GM19397 (cell line): ENCODE data around the gene PPP1R12B.
"Not testable (repeated sequence)": the region's sequence is repeated elsewhere in the genome, so short reads cannot be mapped to it uniquely, and the experiment has no call there.

Experiments used
- ATAC-seq: cut with Tn5 transposase; IDR thresholded peaks from one replicate; pipeline ENCODE4 v1.9.1; 2021; ENCODE audit warnings: mild to moderate bottlenecking, moderate library complexity; ENCODE audit not compliant: unreplicated experiment

PPP1R12B gene

DNA sequence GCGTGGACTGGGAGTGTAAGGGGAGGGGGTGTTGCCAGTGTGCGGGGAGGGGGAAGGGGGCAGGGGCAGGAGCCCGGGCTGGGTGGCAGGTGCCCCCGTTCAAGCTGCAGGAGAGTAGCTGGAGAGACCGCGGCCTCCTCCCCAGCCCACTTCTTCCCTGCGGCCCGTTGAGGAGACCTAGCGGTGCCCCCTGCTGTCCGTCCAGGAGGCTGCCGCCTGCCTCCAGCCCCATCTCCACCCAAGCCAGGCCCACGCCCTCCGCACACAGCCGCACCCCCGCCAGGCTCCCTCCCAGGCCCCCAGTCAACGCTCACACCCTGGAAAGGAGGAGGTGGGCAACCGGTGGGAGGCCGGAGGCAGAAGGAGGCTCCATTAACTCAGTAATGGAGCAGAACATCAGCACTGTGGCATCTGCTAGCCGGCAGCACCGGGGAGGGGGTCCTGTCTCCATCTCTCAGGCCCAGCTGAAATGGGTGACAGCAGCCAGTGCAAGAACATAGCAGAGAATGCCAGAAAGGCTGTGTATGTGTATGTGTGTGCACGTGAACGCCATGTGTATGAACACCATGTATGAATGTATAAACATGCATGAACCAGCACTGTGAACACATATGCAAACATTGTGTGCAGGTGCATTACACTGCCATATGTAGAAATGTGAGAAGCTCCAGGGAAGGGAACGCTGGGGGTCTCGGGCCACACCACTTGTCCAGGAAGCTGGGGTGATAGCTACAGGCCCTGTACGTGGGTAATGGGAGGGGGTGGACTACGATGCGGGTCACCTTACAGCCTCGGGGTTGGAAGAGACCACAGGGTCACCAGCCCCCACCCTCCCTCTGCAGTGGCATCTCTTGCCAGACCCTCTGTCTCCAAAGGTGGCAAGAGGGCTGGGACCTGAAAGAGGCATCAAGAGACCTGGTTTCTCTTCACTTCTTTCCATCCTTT is 277.2 kb downstream of the PPP1R12B start:
- ATAC-seq, result no peak

DNA sequence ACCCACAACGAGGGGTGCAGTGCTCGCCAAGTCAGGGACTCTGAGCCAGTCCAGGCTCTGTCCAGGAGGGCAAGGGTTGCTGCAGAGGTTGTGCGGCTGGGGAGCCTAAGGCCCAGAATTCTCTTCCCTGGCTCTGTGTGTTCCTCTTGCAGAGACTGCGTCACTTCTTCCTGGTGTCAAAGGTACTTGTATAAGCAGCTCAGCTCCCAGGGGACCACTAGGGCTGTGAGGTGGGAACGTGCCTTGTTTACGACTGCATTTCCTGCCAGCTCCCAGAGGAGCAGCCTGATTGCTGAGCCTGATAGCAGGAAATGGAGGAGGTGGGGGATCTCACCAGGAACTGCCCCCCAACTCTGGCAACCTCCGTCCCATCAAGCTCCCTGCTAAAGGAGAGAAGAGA is 278.5 kb downstream of the PPP1R12B start:
- ATAC-seq, result not testable (repeated sequence)

DNA sequence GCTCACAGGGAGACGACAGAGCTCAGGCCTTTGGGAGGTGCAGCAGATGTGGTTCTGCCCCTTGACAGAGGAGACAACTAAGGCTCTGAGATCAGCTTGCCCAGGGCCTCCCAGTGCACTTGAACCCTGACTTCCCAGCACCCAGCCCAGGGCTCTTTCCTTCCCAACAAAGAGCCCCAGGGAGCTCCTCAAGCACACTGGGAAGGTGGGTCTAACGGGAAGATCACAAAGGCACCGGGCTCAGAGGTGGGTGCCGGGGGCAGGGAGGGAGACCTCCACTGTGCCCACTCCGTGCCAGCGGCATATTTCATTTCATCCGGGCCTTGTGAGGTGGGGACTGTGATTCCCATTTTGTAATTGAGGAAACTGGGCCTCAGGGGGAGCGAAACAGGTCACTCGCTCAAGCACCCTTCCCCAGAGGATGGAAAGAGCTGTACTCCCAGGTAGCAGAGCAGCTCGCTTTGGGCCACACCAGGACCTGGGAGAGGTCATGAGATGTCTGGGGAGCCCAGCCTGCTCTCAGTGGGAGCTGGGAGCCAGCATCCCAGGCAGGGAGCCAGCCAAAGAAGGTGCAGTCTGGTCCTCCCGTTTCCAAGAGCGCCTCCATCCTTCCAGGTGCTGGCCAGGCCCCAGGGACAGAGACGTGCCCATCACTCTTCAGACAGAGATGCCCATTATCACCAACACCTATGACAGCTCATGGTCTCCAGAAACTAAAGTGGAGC is 279.5 kb downstream of the PPP1R12B start:
- ATAC-seq, result no peak

DNA sequence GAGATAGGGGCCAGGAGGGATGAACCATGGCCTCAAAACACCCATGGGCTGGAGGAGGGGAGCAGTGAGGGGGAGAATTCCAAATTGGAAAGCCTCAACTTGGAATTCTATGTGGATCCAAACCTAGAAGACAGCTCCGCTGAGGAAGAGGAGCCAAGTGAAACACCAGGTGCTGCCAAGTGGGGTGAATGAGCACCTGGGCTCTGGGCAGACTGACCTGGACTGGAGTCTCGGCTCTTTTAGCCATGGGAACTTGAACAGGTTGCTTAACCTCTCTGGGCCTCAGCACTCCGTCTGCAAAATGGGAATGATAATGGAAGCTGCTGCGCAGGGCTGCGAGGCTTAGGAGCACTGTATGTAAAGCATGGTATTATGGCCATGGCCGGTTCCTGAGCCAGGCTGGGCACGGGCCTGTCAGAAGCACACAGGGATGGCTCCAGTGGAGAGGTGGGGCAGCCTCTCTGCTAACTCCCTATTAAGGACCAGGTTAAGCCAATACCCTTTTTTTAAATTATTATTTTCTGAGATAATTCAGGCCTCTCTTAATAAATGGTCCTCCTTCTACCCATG is 280.2 kb downstream of the PPP1R12B start:
- no peak for ATAC-seq

DNA sequence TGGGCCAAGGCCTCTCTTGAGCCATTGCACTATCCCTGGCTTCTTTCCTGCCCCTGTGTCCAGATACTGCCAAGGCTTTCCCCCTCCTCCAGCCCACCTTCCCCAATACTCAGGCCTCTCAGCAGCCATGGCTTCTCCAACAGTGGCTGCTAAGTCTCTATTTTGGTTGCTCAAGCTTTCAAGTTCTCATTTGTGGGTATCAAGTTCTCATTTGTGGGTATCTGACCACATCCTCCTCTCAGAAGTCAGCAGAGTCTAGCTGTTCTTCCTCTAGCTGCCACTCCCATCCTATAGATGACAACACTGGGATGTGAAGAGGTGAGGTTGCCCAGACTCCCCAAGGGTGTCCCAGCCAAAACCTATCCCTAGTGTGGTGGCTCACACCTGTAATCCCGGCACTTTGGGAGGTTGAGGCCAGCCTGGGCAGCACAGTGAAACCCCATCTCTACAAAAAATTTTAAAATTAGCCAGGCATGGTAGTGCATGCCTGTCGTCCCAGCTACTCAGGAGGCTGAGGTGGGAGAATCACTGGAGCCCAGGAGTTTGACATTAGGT is 280.8 kb downstream of the PPP1R12B start:
- ATAC-seq, result peak; percentile 56

DNA sequence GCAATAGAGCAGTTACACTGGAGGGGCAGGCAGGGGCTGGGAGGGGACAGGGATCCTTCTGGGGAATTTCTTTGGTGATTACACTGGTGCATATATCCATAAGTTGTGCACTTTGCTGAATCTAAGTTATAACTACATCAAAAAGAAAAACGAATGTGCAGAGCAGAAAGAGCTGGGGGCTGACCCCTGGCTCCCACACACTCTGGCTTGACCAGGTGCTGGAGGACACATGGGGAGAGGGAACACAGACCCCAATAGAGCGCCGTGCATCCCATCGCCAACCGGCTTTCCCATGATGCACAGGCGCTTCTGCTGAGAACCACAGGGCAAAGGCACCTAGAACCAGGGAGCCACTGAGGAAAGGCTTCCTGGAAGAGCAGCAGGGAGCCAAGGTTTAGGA is 281.6 kb downstream of the PPP1R12B start:
- not testable (repeated sequence) for ATAC-seq

DNA sequence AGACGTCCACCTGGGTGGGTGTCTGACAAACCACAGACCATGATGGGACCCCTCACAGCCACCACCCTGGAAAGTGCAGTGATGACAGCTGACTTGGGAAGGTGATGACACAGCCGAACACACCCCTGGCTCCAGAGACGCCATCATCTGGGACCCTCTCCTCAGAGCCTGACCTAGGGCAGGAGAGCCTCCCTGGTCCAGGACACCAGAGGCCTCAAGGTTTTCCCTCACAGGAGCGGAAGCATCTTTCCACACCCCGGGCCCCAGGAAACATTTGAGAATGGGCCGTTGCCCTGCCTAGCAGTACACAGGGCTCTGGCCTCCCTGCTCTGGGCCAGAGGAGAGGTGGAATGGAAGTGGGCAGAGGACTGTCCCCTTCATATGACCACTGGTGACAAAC is 282.0 kb downstream of the PPP1R12B start:
- ATAC-seq, result no peak

DNA sequence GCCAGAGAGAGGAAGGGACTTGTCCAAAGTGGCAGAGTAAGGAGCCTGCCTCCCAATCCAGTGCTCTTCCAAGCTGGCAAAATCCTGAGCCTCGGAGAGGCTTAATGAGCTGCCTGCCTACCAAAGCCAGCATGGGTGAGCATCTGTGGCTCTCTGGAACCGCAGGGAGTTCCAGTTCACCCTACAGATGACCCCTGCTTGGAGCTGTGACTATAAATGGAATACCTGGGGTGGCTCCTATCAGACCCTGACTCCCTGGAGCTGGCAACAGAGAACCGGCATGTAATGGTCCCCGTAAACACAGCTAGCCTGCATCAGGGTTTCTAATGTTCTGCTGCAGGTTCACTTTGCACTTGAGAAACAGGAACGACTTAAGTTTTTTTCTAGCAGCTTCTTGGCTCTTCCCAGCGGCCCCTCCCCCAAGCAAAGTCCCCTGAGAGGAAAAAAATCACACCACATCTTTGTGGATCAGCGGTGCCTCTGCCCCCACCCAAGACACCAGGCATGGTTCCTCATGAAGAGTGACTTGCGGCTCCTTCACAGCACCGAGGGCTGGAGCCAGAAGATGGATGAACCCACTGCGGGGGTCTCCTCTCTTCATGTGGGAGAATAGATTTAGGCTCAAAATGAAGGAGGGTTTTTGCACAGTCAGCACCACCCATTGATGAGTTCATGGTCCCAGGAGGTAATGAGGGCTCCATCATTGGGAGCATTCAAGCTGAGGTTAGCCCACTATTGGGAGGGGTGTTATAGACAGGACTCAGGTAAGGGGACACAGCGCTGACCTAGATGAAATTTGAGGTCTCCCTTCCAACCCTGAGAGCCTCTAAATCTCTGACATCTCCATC is 282.8 kb downstream of the PPP1R12B start:
- ATAC-seq, result no peak

DNA sequence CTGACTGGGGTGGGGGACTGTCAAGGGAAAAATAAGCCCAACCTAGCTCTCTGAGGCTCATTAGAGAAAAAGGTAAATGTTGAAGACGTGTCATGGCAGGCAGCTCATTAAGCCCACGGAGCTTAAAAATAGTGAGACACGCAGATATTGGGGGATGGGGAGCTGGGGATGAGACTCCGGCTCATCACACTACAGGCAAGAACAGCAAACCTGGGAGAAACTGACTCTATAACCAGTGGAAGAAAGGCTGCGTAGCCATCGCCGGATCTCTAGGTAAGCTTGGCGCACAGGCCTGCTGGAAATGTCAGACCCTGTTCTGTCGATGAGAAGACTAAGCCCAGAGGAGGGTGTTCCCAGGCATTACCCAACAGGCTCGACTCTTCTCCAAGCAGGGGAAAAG is 283.7 kb downstream of the PPP1R12B start:
- ATAC-seq, result no peak

DNA sequence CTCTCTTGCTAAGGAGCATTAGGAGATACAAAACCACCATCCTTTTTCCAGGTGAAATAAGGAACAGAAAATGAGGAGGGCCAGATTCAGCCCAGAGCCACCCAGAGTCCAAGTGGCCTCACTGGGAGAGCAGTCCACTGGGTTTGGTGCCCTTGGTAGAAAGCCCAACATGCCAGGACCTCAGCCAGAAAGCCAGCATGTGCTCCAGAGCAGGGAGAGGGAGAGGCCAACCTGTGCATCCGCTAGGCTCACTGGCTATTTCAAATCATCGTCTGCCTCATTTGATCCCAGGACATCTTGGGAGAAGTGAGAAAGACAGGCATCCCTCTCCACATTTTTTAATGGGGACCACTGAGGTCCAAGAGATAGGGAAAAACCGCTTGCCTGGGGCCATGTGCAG is 287.7 kb downstream of the PPP1R12B start:
- ATAC-seq, result not testable (repeated sequence)

DNA sequence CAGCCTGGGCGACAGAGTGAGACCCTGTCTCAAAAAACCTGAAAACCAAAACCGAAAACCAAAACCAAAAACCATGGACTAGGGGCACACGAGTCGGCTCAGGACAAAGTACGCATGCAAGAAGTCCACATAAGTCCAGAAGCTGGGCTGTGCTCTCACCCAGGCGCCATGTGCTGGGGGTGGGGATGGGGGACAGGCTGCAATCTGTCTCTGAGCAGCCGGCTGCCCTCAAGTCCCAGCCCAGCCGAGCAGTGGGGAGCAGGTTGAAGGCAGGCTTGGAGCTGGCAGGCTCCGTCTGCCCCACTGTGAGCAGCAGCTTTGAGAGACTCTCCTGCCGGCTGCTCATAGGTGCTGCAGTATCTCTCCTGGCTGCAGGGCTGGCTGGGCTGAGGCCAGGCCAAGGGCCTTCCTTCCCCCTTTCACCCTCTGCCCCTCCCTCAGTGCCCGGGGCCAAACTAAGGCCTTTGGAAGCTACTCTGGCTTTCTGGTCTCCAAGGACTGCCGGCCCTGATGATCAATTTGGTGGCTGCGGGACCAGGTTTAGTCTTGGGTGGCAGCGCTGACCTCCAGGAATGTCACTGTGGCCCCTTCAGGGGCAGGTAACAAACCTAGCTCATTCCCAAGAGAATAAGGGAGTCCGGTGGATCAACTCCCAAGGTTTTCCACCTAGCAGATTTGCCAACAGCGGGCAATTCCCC is 289.0 kb downstream of the PPP1R12B start:
- ATAC-seq, result not testable (repeated sequence)

DNA sequence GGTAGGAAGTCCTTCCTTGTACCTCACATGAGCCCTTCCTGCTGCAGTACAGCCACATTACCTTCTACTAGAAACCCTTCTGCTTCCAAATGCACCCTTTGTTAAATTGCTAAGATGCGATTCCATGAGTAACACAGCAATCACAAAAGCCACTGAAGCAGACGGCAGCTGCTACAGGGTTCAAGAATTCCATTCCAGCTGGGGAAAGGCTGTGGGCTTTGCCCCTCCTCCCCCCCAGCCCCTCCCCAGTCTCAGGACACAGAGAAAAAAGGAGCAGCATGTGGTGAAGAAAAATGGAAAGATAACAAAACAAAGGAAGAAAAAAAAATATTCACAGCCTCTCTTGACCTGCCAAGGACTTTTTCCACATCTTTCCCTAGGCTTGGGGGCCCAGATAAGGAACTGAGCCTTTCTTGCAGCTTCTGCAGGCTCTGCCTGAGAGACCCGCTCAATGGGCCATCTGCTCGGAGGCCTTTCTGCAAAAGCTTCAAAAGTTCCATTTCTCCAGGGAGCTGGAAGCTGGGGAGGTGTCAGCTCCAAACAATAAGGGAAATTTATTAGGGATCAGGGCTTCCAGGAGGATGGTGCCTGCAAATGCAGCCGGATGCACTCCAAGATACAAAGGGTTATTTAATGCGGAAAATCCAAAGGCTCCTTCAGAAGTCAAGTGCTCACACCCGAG is 289.7 kb downstream of the PPP1R12B start:
- no peak for ATAC-seq

DNA sequence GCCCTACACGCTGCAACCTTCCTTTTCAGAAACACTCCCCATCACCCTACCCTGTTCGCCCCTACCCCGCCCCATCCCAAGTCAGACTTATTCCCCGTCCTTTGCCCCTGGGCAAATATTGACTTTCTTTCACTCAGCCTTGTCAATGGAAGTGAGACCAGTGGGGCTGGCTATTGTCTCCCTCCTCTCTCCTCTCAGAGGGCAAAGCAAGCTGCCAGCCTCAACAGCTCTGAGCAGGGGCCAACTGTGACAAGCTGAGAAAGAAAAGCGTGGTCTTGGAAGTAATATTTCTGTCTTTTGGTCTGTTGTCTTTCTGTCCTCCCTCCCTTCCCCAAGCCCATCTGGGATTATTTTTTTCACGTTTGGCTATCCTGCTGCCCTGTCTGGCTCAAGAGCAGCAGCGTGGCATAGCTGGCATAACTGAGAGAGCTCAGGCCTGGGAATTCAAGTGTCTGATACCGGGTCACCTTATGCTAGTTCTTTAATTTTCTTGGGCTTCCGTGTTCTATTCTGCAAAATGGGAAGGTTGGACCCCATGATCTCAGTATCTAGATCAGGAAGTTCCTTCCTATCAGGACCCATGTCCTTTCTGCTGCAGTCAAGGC is 290.3 kb downstream of the PPP1R12B start:
- ATAC-seq, result not testable (repeated sequence)

DNA sequence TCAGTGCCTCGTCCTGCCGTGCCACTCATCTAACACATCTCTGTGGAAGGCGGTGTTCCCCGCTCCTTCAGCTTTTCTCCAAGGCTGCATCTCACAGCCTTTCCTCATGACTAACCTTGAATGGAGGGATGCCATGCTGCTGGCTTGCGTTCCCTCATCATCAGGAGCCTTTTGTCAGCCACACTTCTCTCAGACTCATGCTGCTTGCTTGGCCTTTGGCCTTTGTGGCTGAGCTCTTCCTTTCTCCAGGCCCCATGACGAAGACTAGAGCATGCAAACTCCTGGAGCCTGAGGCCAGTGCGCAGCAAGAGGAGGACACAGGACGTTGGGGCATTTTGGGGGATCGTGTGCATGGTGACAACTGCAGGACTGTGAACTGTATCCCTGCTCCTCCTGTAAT is 291.0 kb downstream of the PPP1R12B start:
- ATAC-seq, result no peak

DNA sequence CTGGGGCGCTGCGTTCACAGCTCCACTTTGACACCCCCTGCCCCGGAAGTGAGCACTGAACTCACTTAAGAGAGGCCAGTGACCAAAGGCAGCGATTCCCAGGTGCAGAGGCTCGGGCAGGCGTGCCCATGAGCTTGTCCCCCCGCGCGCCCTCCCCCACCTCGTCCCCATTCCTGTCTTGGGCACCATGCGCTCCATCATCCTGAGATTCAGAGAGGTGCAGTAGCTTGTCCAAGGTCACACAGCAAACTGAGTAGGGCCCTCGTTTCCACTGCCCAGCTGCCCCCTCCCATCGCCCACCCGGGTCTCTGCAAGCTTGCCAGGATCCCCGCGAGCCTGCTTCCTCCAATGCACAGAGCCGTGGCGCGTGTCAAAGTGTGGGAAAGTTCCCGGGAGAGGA is 293.7 kb downstream of the PPP1R12B start:
- no peak for ATAC-seq
